ENCODE data around the gene CDH5. TPM values are rescaled to one million over a fixed set of nuclear protein-coding genes. Genes with fewer than 3 reads are reported as not detected.
A peak's percentile ranks its signal among the peaks of the same experiment; 100 is the strongest.

CDH5 gene
- total and polyA plus RNA-seq, 2 of the 8 experiments (the other 6 are each of a cell fraction or from before 2014, with no cell fraction given): 0.32 TPM

DNA sequence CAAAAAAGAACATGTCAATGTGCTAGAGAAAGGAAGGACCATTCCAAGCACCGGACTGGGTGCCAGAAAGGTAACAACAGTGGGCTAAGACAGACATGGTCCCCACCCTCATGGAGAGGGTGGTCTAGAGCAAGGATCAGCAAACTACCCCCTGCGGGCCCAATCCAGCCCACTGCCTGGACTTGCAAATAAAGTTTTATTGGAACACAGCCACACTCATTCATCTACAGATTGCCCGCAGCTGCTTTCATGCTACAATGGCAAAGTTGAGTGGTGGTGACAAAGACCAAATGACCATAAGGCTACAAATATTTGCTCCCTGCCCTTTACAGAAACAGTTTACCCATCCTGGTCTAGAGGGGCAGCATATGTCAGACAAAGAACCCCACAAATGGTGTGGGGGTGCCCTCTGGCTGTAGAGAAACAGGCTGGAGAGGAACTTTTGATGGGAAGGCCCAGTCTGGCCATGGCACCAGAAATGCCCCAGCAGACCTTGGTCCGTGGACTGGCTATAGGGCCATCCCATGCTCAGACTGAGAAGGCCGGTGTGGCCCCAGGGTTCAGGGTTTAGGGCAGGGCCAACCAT is 15.2 kb downstream of the CDH5 start:
- no peaks in the 10 kb centered on the region for H3K79me2 ChIP-seq (ENCODE audit: control insufficient read depth in 1 of 2, insufficient read depth in 2 of 2, low read length in 2 of 2)
- no peak overlapping the region for H2AK5ac ChIP-seq (ENCODE audit: low read depth, low read length)
- ChIA-PET CTCF (ENCODE audit: partially characterized antibody) (interaction anchor here (0.7 to 1.6 kb wide), 7 partner anchors 11 to 25 kb away, joined by 3 to 6 read pairs (median 3); no protein-coding TSS in a partner anchor), POLR2A (ENCODE audit: partially characterized antibody) (no interaction called here)
- DNase-seq (ENCODE audit: low read depth in 1 of 2, low spot score in 2 of 2): no peak
- H4K5ac ChIP-seq (ENCODE audit: insufficient read length, low read depth, low read length): no peak overlapping the region
- H3K9ac ChIP-seq (replicated peaks in 1 of 4; ENCODE audit: extremely low read depth in 1 of 4, low read depth in 3 of 4, low read length in 3 of 4): no peak overlapping the region
- H3K56ac ChIP-seq (replicated peaks; ENCODE audit: insufficient read length, low read depth, low read length): no peak overlapping the region
- FAIRE-seq: no peak
- H3K79me1 ChIP-seq (ENCODE audit: low read depth, low read length): no peaks in the 10 kb centered on the region
- H4K8ac ChIP-seq (ENCODE audit: extremely low read depth, insufficient read depth, low read length): no peak overlapping the region
- H3K4me2 ChIP-seq (ENCODE audit: insufficient read depth in 1 of 2, low read depth in 2 of 2, low read length in 2 of 2): no peak overlapping the region
- no peak overlapping the region for H4K91ac ChIP-seq (replicated peaks; ENCODE audit: insufficient read length, low read length)
- H3K4ac ChIP-seq (replicated peaks; ENCODE audit: insufficient read length, low read depth, low read length): no peak overlapping the region
- H3K18ac ChIP-seq (ENCODE audit: extremely low read depth, low read length): no peak overlapping the region
- peaks cover 10% of the 10 kb centered on the region; the same call in 1 of the 2 replicates for H3K23me2 ChIP-seq (ENCODE audit: low read depth, low read length)
- H3K27me3 ChIP-seq (replicated peaks in 1 of 4; ENCODE audit: control insufficient read depth in 3 of 4, extremely low read depth in 1 of 4, insufficient read depth in 3 of 4, low read length in 3 of 4): no peaks in the 10 kb centered on the region
- no peak overlapping the region for H3K27ac ChIP-seq (ENCODE audit: low read depth, low read length)
- peaks cover 0 to 3% of the 10 kb centered on the region in 2 experiments for H4K20me1 ChIP-seq (replicated peaks in 1 of 2; ENCODE audit: control insufficient read depth in 1 of 2, insufficient read depth in 2 of 2, low read length in 2 of 2)
- H3K9me3 ChIP-seq (ENCODE audit: insufficient read depth in 2 of 2, low read depth in 1 of 2, low read length in 1 of 2): no peaks in the 10 kb centered on the region
- H3K23ac ChIP-seq (ENCODE audit: insufficient read length): no peak overlapping the region
- H3K4me3 ChIP-seq (ENCODE audit: extremely low read depth in 1 of 4, insufficient read depth in 2 of 4, low read depth in 3 of 4, low read length in 4 of 4): no peak overlapping the region
- 92% methylated on average over 5 of the region's 5 CpGs; no CpG with 5 or more reads in 1 of the 2 experiments for WGBS, 2 experiments (ENCODE audit: extremely low coverage in 1 of 2, insufficient coverage in 1 of 2, insufficient read length in 1 of 2, insufficient replicate concordance in 2 of 2, low coverage in 1 of 2, low lambda C conversion rate in 2 of 2, missing lambda C conversion rate in 1 of 2)
- H2AFZ ChIP-seq (ENCODE audit: low read length): no peak overlapping the region
- H2BK12ac ChIP-seq (ENCODE audit: low read depth, low read length): no peak overlapping the region
- H3K4me1 ChIP-seq (replicated peaks in 1 of 4; ENCODE audit: control insufficient read depth in 3 of 4, insufficient read depth in 4 of 4, low read length in 3 of 4): peaks cover 0 to 3% (median 0%) of the 10 kb centered on the region in 4 experiments; a peak in 3 of 7 replicates
- H3K36me3 ChIP-seq (ENCODE audit: control insufficient read depth in 2 of 4, insufficient read depth in 4 of 4, low read length in 3 of 4): no peaks in the 10 kb centered on the region
- H3K14ac ChIP-seq (ENCODE audit: insufficient read length): no peak overlapping the region
- H2BK15ac ChIP-seq (ENCODE audit: low read length): no peak overlapping the region
- no peak overlapping the region for H2BK5ac ChIP-seq (ENCODE audit: low read depth, low read length)
- H2BK20ac ChIP-seq (ENCODE audit: low read length): no peak overlapping the region
- no peak overlapping the region for H2BK120ac ChIP-seq (replicated peaks; ENCODE audit: low read depth, low read length)
- peak; percentile 10 to 16; a peak in 3 of 4 replicates for TF ChIP-seq RAD21 (IDR thresholded peaks at IDR 0.05 in 1 of 2, conservative IDR thresholded peaks at IDR 0.05 in 1 of 2; ENCODE audit: low read depth in 2 of 2, low read length in 2 of 2)
- TF ChIP-seq YY1 (IDR thresholded peaks at IDR 0.05; ENCODE audit: low read depth, low read length): no peak
